ENCODE data around the gene SH3BP5.
"Not testable (repeated sequence)": the region's sequence is repeated elsewhere in the genome, so short reads cannot be mapped to it uniquely, and the experiment has no call there.

SH3BP5 gene

DNA sequence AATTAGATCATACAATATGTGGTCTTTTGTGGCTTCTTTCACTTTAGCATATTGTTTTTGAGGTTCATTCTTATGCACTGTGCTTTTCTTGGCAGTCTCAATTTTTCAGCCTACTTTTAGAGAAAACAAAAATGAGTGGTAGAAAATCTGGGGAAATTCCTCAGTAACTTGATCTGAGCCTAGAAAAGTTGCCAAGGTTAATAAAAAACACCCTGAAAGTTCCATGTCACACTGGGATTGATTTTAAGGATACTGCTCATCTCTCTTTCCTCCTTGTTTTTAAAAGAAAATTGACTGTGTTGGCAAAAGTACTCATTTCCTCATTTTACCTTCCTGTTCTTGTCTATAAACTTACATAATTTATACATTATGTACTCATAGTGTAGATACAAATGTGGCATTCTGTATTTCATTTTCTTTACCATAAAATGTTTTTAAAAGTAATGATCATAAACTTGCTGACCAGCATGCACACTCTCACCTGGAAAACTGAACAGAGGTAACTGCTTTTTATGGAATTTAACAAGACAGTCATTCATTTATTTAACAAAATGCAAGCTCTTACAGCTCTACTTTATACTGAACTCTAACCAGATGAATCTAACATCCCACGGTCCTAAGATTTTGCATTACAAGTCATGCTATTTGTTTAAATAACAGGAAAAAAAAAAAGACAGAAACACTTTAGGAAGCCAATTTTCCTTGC is 28.6 kb upstream of the SH3BP5 start:
- no peaks in the 10 kb centered on the region for H3K36me3 ChIP-seq (ENCODE audit: insufficient read depth, low read length)
- H3K27ac ChIP-seq (ENCODE audit: low read depth, low read length): no peak overlapping the region
- no peaks in the 10 kb centered on the region for H3K27me3 ChIP-seq (ENCODE audit: control insufficient read depth in 1 of 2, insufficient read depth in 2 of 2, low read length in 2 of 2)
- no peaks in the 10 kb centered on the region for H3K9me3 ChIP-seq (ENCODE audit: low read length)
- no peak overlapping the region for H3K4me3 ChIP-seq (ENCODE audit: low read depth in 1 of 2, low read length in 2 of 2)
- H3K9ac ChIP-seq (ENCODE audit: low read length): no peak overlapping the region
- H3K4me1 ChIP-seq (ENCODE audit: insufficient read depth, low read length): peaks cover 6% of the 10 kb centered on the region

DNA sequence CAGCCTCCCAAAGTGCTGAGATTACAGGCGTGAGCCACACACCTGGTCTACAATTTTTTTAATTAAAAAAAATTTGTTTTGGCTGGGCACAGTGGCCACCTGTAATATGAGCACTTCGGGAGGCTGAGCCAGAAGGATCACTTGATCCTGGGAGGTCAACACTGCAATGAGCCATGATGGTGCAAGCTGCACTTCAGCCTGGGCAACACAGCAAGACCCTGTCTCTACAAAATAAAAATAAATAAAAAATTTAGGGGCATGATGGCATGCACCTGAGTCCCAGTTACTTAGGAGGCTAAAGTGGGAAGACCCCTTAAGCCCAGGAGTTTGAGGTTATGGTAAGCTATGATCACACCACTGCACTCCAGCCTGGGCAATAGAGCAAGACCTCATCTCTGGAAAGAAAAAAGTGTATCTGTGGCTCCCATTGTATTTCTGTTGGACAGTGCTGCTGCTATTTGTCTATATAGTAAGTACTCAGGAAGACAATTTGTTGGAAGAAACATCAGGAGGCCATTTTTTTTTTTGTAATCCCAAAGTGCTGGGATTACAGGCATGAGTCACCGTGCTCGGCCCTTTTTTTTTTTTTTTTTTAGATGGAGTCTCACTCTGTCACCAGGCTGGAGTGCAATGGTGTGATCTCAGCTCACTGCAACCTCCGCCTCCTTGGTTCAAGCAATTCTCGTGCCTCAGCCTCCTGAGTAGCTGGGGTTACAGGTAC is 27.5 kb upstream of the SH3BP5 start:
- Histone ChIP-seq H3K27me3 (ENCODE audit: control insufficient read depth in 1 of 2, insufficient read depth in 2 of 2, low read length in 2 of 2) (no peaks in the 10 kb centered on the region), H3K36me3 (ENCODE audit: insufficient read depth, low read length) (no peaks in the 10 kb centered on the region), H3K4me3 (ENCODE audit: low read depth in 1 of 2, low read length in 2 of 2) (no peak overlapping the region), H3K27ac (ENCODE audit: low read depth, low read length) (no peak overlapping the region), H3K9ac (ENCODE audit: low read length) (no peak overlapping the region), H3K9me3 (ENCODE audit: low read length) (no peaks in the 10 kb centered on the region), H3K4me1 (ENCODE audit: insufficient read depth, low read length) (peaks cover 6% of the 10 kb centered on the region)

DNA sequence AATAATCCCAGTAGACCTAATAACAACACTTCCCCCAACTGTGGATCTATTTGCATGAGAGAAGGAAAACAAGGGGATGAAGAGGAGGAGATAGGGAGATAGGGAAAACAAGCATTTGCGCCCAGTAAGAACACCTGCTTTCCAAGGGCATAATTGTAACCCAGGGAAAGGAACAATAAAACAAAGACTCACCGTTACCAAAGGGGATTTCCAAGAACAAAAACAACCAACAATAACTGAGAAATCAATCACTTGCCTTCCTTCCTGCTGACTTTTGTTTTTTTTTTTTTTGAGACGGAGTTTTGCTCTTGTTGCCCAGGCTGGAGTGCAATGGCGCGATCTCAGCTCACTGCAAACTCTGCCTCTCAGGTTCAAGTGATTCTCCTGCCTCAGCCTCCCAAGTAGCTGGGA is 24.3 kb upstream of the SH3BP5 start:
- not testable (repeated sequence) for H3K27ac ChIP-seq (ENCODE audit: low read depth, low read length)

DNA sequence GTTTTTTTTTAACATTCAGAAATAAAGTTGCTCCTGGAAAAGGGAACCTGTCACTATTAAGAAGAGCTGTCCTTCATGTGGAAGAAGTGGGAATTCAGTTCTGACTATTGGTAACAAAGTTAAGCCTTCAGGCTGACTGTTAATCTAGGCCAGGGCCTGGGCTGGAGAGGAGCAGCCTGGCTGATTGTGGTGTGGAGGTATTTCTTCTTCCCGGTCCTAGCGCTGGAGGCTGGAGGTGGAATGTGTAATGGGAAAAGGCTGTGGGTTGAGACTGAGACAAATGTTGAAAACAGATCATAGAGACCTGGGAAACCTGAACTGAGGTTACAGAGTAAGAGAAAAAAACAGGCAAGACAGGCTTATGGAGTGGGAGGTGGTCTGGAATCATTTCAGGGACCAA is 23.8 kb upstream of the SH3BP5 start:
- H3K4me1 ChIP-seq (ENCODE audit: insufficient read depth, low read length): peaks cover 2% of the 10 kb centered on the region
- H3K36me3 ChIP-seq (ENCODE audit: insufficient read depth, low read length): no peaks in the 10 kb centered on the region
- H3K9ac ChIP-seq (ENCODE audit: low read length): no peak overlapping the region
- no peaks in the 10 kb centered on the region for H3K27me3 ChIP-seq (ENCODE audit: control insufficient read depth in 1 of 2, insufficient read depth in 2 of 2, low read length in 2 of 2)
- H3K27ac ChIP-seq (ENCODE audit: low read depth, low read length): no peak overlapping the region
- H3K4me3 ChIP-seq (ENCODE audit: low read depth in 1 of 2, low read length in 2 of 2): no peak overlapping the region
- H3K9me3 ChIP-seq (ENCODE audit: low read length): no peaks in the 10 kb centered on the region

More for the DNA sequence above, 24.3 kb upstream of the SH3BP5 start:
- not testable (repeated sequence) for H3K4me1 ChIP-seq (ENCODE audit: insufficient read depth, low read length); H3K27me3 ChIP-seq (ENCODE audit: control insufficient read depth in 1 of 2, insufficient read depth in 2 of 2, low read length in 2 of 2); H3K4me3 ChIP-seq (ENCODE audit: low read depth in 1 of 2, low read length in 2 of 2); H3K36me3 ChIP-seq (ENCODE audit: insufficient read depth, low read length); H3K9me3 ChIP-seq (ENCODE audit: low read length); H3K9ac ChIP-seq (ENCODE audit: low read length)

DNA sequence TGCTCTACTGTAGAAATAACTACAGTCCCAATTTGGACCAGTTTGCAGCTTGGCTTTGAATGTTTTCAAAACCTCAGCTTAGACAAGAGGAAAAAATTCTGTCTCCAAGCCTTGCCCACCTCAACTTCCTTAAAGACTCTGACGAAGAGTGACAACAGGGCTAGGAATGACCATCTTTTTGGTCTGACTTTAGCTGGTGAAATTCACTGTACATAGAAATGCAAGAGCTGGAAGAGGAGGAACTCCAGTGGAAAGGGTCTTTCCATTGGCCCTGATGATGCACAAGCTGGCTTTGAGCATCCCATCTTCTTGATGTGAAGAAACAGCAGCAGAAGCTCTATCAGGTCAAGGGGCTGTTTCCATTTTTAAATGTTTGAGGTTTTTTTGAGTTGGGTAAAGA is 22.7 kb upstream of the SH3BP5 start:
- Histone ChIP-seq H3K9me3 (ENCODE audit: low read length) (no peaks in the 10 kb centered on the region), H3K9ac (ENCODE audit: low read length) (no peak overlapping the region), H3K36me3 (ENCODE audit: insufficient read depth, low read length) (no peaks in the 10 kb centered on the region), H3K4me1 (ENCODE audit: insufficient read depth, low read length) (no peaks in the 10 kb centered on the region), H3K4me3 (ENCODE audit: low read depth in 1 of 2, low read length in 2 of 2) (no peak overlapping the region), H3K27me3 (ENCODE audit: control insufficient read depth in 1 of 2, insufficient read depth in 2 of 2, low read length in 2 of 2) (no peaks in the 10 kb centered on the region), H3K27ac (ENCODE audit: low read depth, low read length) (no peak overlapping the region)

DNA sequence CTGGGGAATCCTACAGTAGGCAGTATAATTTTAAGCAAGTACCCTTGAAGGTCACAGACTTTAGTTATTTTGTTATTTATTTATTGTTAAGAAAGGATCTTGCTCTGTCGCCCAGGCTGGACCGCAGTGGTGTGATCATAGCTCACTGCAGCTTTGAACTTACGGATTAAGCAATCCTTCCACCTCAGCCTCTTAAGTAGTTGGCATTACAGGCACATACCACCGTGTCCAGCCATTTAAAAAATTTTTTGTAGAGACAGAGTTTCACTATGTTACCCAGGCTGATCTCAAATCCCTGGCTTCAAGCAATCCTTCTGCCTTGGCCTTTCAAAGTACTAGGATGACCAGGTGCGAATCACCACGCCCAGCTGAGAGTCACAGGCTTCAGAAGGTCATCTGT is 22.1 kb upstream of the SH3BP5 start:
- Histone ChIP-seq H3K4me3 (ENCODE audit: low read depth in 1 of 2, low read length in 2 of 2) (no peak overlapping the region), H3K9ac (ENCODE audit: low read length) (no peak overlapping the region), H3K27ac (ENCODE audit: low read depth, low read length) (no peak overlapping the region), H3K36me3 (ENCODE audit: insufficient read depth, low read length) (no peaks in the 10 kb centered on the region), H3K27me3 (ENCODE audit: control insufficient read depth in 1 of 2, insufficient read depth in 2 of 2, low read length in 2 of 2) (no peaks in the 10 kb centered on the region), H3K9me3 (ENCODE audit: low read length) (no peaks in the 10 kb centered on the region), H3K4me1 (ENCODE audit: insufficient read depth, low read length) (no peaks in the 10 kb centered on the region)

DNA sequence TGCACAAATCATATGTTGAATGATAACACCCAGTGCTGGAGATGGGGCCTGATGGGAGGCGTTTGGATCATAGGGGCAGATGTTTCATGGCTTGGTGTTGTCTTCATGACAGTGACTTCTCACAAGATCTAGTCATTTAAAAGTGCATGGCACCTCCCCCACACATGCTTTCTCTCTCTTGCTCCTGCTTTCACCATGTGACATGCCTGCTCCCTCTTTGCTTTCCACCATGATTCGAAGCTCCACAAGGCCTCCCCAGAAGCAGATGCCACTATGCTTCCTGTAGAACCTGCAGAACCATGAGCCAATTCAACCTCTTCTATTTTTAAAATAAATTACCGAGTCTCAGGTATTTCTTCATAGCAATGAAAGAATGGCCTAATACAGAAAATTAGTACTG is 17.8 kb upstream of the SH3BP5 start:
- no peak overlapping the region for H3K4me3 ChIP-seq (ENCODE audit: low read depth in 1 of 2, low read length in 2 of 2)
- H3K27ac ChIP-seq (ENCODE audit: low read depth, low read length): no peak overlapping the region
- H3K36me3 ChIP-seq (ENCODE audit: insufficient read depth, low read length): no peaks in the 10 kb centered on the region
- H3K4me1 ChIP-seq (ENCODE audit: insufficient read depth, low read length): no peaks in the 10 kb centered on the region
- no peaks in the 10 kb centered on the region for H3K27me3 ChIP-seq (ENCODE audit: control insufficient read depth in 1 of 2, insufficient read depth in 2 of 2, low read length in 2 of 2)
- no peaks in the 10 kb centered on the region for H3K9me3 ChIP-seq (ENCODE audit: low read length)
- H3K9ac ChIP-seq (ENCODE audit: low read length): no peak overlapping the region

DNA sequence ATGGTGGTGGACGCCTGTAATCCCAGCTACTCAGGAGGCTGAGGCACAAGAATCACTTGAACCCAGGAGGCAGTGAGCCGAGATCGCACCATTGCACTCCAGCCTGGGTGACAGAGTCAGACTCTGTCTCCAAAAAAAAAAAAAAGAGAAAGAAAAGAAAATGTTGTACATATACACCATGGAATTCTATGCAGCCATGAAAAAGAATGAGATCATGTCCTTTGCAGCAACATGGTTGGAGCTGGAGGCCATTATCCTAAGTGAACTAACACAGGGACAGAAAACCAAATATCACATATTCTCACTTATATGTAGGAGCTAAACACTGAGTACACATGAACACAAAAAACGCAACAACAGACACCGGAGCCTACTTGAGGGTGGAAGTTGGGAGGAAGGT is 17.1 kb upstream of the SH3BP5 start:
- H3K9ac ChIP-seq (ENCODE audit: low read length): not testable (repeated sequence)

DNA sequence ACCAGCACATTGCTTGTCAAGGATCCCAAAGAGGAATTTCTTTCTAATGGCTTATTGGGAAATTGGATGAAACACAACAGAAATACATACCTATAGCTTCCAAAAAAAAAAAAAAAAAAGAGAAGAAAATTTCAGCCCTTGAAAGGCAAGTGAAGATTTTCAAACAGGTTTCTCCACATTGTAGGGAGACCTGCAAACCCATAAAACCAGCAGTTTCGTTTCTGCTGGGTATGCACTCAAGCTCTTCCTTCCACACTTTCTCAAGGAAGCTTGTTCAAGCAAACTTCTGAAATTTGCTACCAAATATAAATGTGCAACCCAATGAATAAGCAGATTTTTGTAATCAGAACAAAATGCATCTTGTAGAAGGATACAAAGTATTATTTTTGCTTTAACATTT is 15.9 kb upstream of the SH3BP5 start:
- H3K9me3 ChIP-seq (ENCODE audit: low read length): no peaks in the 10 kb centered on the region
- no peaks in the 10 kb centered on the region for H3K4me1 ChIP-seq (ENCODE audit: insufficient read depth, low read length)
- no peak overlapping the region for H3K9ac ChIP-seq (ENCODE audit: low read length)
- H3K27ac ChIP-seq (ENCODE audit: low read depth, low read length): no peak overlapping the region
- H3K27me3 ChIP-seq (ENCODE audit: control insufficient read depth in 1 of 2, insufficient read depth in 2 of 2, low read length in 2 of 2): no peaks in the 10 kb centered on the region
- H3K36me3 ChIP-seq (ENCODE audit: insufficient read depth, low read length): no peaks in the 10 kb centered on the region
- H3K4me3 ChIP-seq (ENCODE audit: low read depth in 1 of 2, low read length in 2 of 2): no peak overlapping the region

More for the DNA sequence above, 17.1 kb upstream of the SH3BP5 start:
- not testable (repeated sequence) for H3K9me3 ChIP-seq (ENCODE audit: low read length); H3K4me1 ChIP-seq (ENCODE audit: insufficient read depth, low read length); H3K27ac ChIP-seq (ENCODE audit: low read depth, low read length); H3K27me3 ChIP-seq (ENCODE audit: control insufficient read depth in 1 of 2, insufficient read depth in 2 of 2, low read length in 2 of 2); H3K4me3 ChIP-seq (ENCODE audit: low read depth in 1 of 2, low read length in 2 of 2); H3K36me3 ChIP-seq (ENCODE audit: insufficient read depth, low read length)

DNA sequence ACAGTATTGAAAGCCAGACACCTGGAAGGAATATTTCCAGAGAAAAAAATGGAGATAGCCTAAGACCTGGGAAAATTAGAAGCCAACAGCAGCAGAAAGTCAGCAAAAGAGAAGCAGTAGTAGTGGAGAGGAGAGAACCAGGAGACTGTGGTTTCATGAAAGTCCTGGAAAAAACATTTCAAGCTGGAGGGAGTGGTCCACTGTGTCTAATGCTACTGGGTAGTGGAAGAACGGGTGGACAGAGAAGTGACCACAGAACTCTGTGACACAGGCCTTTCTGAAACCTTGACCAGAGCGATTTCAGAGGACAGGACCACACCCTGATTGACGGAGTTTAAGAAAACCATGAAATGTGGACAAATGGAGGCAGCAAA is 15.3 kb upstream of the SH3BP5 start:
- no peaks in the 10 kb centered on the region for H3K9me3 ChIP-seq (ENCODE audit: low read length)
- H3K9ac ChIP-seq (ENCODE audit: low read length): no peak overlapping the region
- no peak overlapping the region for H3K27ac ChIP-seq (ENCODE audit: low read depth, low read length)
- no peaks in the 10 kb centered on the region for H3K36me3 ChIP-seq (ENCODE audit: insufficient read depth, low read length)
- H3K27me3 ChIP-seq (ENCODE audit: control insufficient read depth in 1 of 2, insufficient read depth in 2 of 2, low read length in 2 of 2): no peaks in the 10 kb centered on the region
- H3K4me3 ChIP-seq (ENCODE audit: low read depth in 1 of 2, low read length in 2 of 2): no peak overlapping the region
- no peaks in the 10 kb centered on the region for H3K4me1 ChIP-seq (ENCODE audit: insufficient read depth, low read length)

DNA sequence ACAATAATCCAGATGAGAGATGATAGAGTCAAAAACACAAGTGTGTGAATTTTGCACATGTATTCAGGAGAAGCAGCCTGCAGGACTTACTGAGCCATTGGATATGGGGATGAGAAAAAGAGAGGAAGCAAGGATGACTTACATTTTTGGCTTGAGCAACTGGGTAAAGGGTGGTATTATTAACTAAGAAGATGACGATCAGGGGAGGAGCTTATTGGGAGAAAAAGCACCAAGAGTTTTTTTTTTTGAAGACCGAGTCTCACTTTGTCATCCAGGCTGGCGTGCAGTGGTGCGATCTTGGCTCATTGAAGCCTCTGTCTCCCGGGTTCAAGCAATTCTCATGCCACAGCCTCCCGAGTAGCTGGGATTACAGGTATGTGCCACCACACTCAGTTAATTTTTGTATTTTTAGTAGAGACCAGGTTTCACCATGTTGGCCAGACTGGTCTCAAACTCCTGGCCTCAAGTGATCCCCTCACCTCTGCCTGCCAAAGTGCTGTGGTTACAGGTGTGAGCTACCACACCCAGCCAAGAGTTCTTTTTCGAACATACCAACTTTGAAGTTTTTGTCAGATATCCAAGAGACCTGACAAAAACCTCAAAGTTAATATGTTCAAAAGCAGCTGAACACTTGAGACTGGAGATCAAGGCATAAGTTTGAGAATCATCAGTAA is 14.8 kb upstream of the SH3BP5 start:
- no peaks in the 10 kb centered on the region for H3K36me3 ChIP-seq (ENCODE audit: insufficient read depth, low read length)
- H3K27ac ChIP-seq (ENCODE audit: low read depth, low read length): no peak overlapping the region
- H3K9me3 ChIP-seq (ENCODE audit: low read length): no peaks in the 10 kb centered on the region
- no peaks in the 10 kb centered on the region for H3K27me3 ChIP-seq (ENCODE audit: control insufficient read depth in 1 of 2, insufficient read depth in 2 of 2, low read length in 2 of 2)
- H3K9ac ChIP-seq (ENCODE audit: low read length): no peak overlapping the region
- no peak overlapping the region for H3K4me3 ChIP-seq (ENCODE audit: low read depth in 1 of 2, low read length in 2 of 2)
- H3K4me1 ChIP-seq (ENCODE audit: insufficient read depth, low read length): no peaks in the 10 kb centered on the region
